ENCODE measurements around the gene VSIG2.
A peak's percentile ranks its signal among the peaks of the same experiment; 100 is the strongest.

DNA sequence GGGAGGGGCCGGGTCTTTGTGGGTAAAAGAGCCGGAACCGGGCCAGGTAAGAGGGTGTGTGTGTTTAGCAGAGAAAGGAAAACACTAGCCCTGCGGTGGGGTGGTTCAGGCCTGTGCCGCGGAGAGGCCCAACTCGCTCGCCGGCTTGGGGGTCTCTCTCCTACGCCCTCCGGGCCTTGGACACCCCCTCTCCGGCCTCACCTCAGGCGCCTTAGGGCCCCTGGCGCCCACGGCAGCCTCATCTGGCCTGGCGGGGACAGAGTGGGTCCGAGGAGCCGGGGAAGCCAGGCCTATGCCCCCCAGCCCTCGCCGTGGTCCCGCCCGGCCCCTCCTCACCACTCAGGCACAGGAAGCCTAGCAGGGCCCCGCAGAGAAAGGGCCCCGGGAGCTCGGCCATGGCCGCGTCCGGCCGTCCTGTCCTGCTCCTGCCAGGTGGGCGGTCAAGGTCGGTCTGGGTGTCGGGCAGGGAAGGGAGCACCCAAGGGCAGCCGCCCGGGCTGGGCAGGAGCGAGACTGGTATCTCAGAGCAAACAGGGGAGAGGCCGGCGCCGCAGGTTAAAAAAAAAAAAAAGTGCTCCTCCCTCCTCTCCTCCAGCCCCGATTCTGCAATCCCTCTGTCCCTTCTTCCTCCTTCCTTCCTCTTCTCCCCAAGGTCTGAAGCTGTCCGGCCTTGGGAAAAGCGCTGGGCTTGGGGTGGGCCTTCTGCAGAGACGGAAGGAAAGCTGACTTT is at the start of gene VSIG2:
- TF ChIP-seq, protein P1, sequence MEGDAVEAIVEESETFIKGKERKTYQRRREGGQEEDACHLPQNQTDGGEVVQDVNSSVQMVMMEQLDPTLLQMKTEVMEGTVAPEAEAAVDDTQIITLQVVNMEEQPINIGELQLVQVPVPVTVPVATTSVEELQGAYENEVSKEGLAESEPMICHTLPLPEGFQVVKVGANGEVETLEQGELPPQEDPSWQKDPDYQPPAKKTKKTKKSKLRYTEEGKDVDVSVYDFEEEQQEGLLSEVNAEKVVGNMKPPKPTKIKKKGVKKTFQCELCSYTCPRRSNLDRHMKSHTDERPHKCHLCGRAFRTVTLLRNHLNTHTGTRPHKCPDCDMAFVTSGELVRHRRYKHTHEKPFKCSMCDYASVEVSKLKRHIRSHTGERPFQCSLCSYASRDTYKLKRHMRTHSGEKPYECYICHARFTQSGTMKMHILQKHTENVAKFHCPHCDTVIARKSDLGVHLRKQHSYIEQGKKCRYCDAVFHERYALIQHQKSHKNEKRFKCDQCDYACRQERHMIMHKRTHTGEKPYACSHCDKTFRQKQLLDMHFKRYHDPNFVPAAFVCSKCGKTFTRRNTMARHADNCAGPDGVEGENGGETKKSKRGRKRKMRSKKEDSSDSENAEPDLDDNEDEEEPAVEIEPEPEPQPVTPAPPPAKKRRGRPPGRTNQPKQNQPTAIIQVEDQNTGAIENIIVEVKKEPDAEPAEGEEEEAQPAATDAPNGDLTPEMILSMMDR (IDR thresholded peaks at IDR 0.05; ENCODE audit: extremely low read depth in 1 of 2, insufficient read depth in 1 of 2, low read depth in 1 of 2, low read length in 2 of 2) = no peak
- TF ChIP-seq JUN (IDR thresholded peaks at IDR 0.05; ENCODE audit: borderline replicate concordance, insufficient read depth, insufficient read length, low read depth) (no peak), POLR2AphosphoS5 (IDR thresholded peaks at IDR 0.05; ENCODE audit: insufficient read depth, low read depth, low read length) (peak; percentile 28), FOS (IDR thresholded peaks at IDR 0.05; ENCODE audit: borderline replicate concordance, insufficient read depth, low read length) (no peak)
- TF ChIP-seq, protein P2, sequence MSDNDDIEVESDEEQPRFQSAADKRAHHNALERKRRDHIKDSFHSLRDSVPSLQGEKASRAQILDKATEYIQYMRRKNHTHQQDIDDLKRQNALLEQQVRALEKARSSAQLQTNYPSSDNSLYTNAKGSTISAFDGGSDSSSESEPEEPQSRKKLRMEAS (IDR thresholded peaks at IDR 0.05; ENCODE audit: insufficient read depth, insufficient read length) = no peak
